GM23338 (cell line): Measurements from ENCODE around the gene GMPPA. TPM values are rescaled to one million over a fixed set of nuclear protein-coding genes. Genes with fewer than 3 reads are reported as not detected.

Source experiments
- ATAC-seq: fragments of 200-7000 bp; cut with Tn5 transposase; 3 replicates; pipeline ENCODE4 v1.9.1; 2020
- DNase-seq: peaks from one replicate; pipeline ENCODE4 v3.0.0-alpha.2; 2015; ENCODE audit warnings: low spot score
- H2AFZ ChIP-seq: fragments of 200-600 bp; sonication (generic); 2 replicates; pipeline ENCODE4 v1.8.0; 2016; ENCODE audit warnings: antibody characterized with exemption, mild to moderate bottlenecking, moderate library complexity
- H3F3A ChIP-seq: fragments of 200-600 bp; sonication (generic); replicated peaks from 2 replicates; pipeline ENCODE4 v1.8.0; 2017; ENCODE audit warnings: antibody characterized with exemption, mixed run types, low read depth
- H3K27ac ChIP-seq: fragments of 200-600 bp; sonication (generic); 2 replicates; pipeline ENCODE4 v1.6.1; 2016; ENCODE audit warnings: low read depth
- H3K27me3 ChIP-seq: fragments of 200-600 bp; sonication (generic); 2 replicates; pipeline ENCODE4 v1.8.0; 2016; ENCODE audit warnings: mild to moderate bottlenecking, mixed run types, moderate library complexity; ENCODE audit not compliant: insufficient read depth
- H3K36me3 ChIP-seq: fragments of 200-600 bp; sonication (generic); 2 replicates; pipeline ENCODE4 v1.8.0; 2016; ENCODE audit warnings: mild to moderate bottlenecking; ENCODE audit not compliant: insufficient read depth
- H3K4me1 ChIP-seq: fragments of 200-600 bp; sonication (generic); 2 replicates; pipeline ENCODE4 v1.8.0; 2016; ENCODE audit warnings: mild to moderate bottlenecking, moderate library complexity; ENCODE audit not compliant: insufficient read depth
- H3K4me2 ChIP-seq: fragments of 200-600 bp; sonication (generic); 2 replicates; pipeline ENCODE4 v1.7.1; 2017; ENCODE audit warnings: mixed run types
- H3K4me3 ChIP-seq: fragments of 200-600 bp; sonication (generic); 2 replicates; pipeline ENCODE4 v1.6.1; 2016; ENCODE audit warnings: mixed run types
- H3K79me2 ChIP-seq: fragments of 200-600 bp; sonication (generic); replicated peaks from 2 replicates; pipeline ENCODE4 v1.8.0; 2017; ENCODE audit warnings: mild to moderate bottlenecking; ENCODE audit not compliant: insufficient read depth
- H3K9me2 ChIP-seq: fragments of 200-600 bp; sonication (generic); 2 replicates; pipeline ENCODE4 v1.8.0; 2017; ENCODE audit not compliant: insufficient read depth
- H4K20me1 ChIP-seq: fragments of 200-600 bp; sonication (generic); replicated peaks from 2 replicates; pipeline ENCODE4 v1.8.0; 2017; ENCODE audit warnings: mild to moderate bottlenecking; ENCODE audit not compliant: insufficient read depth
- H3K27ac Mint-ChIP-seq: 2 replicates; pipeline ENCODE4 v1.8.0; 2020; ENCODE audit warnings: inconsistent platforms, mild to moderate bottlenecking, moderate library complexity, mixed read lengths
- H3K27me3 Mint-ChIP-seq: 3 replicates; pipeline ENCODE4 v1.8.0; 2022; ENCODE audit warnings: low read depth, mild to moderate bottlenecking, moderate library complexity, mixed read lengths, inconsistent platforms; ENCODE audit not compliant: insufficient read depth, poor library complexity
- H3K36me3 Mint-ChIP-seq: 3 replicates; pipeline ENCODE4 v1.8.0; 2021; ENCODE audit warnings: low read depth, mild to moderate bottlenecking, inconsistent platforms, moderate library complexity, mixed read lengths
- H3K4me1 Mint-ChIP-seq: 3 replicates; pipeline ENCODE4 v1.8.0; 2020; ENCODE audit warnings: mild to moderate bottlenecking, inconsistent platforms, mixed read lengths
- H3K4me3 Mint-ChIP-seq: 3 replicates; pipeline ENCODE4 v1.8.0; 2021; ENCODE audit warnings: moderate library complexity, mild to moderate bottlenecking, inconsistent platforms, mixed read lengths
- H3K9me3 Mint-ChIP-seq: 3 replicates; pipeline ENCODE4 v1.8.0; 2020; ENCODE audit warnings: moderate library complexity, mild to moderate bottlenecking, inconsistent platforms, mixed read lengths
- CREB1 ChIP-seq: fragments of 250-450 bp; sonication (Bioruptor Pico); IDR thresholded peaks from 2 replicates; pipeline ENCODE4 v1.5.0; 2020; ENCODE audit warnings: low read depth, mild to moderate bottlenecking, moderate library complexity
- CTCF ChIP-seq, 2 experiments: fragments of 200-600 bp in 1 of 2; sonication (generic) in 1 of 2; conservative IDR thresholded peaks; 2 replicates each; pipeline versions ENCODE4 v1.5.1 to v1.6.1; 2016 to 2017; ENCODE audit warnings: antibody characterized with exemption in 2 of 2, low read depth in 2 of 2, mild to moderate bottlenecking in 2 of 2, moderate library complexity in 1 of 2
- ETS1 ChIP-seq: IDR thresholded peaks from 2 replicates; pipeline ENCODE4 v1.6.1; 2016; ENCODE audit warnings: antibody characterized with exemption
- EZH2 ChIP-seq: fragments of 200-600 bp; sonication (generic); IDR thresholded peaks from one replicate; pipeline ENCODE4 v1.8.0; 2017; ENCODE audit warnings: antibody characterized with exemption, mild to moderate bottlenecking, low read depth; ENCODE audit not compliant: unreplicated experiment
- EZH2phosphoT487 ChIP-seq: fragments of 200-600 bp; sonication (generic); IDR thresholded peaks from one replicate; pipeline ENCODE4 v1.8.1; 2018; ENCODE audit warnings: antibody characterized with exemption; ENCODE audit not compliant: unreplicated experiment
- JUNB ChIP-seq: IDR thresholded peaks from one replicate; pipeline ENCODE4 v1.6.1; 2016; ENCODE audit warnings: antibody characterized with exemption; ENCODE audit not compliant: unreplicated experiment
- NANOG ChIP-seq: IDR thresholded peaks from 2 replicates; pipeline ENCODE4 v1.6.1; 2016; ENCODE audit warnings: antibody characterized with exemption, borderline replicate concordance
- POLR2AphosphoS5 ChIP-seq: IDR thresholded peaks from 2 replicates; pipeline ENCODE4 v1.6.1; 2016; ENCODE audit warnings: antibody characterized with exemption, low read depth
- REST ChIP-seq: IDR thresholded peaks from one replicate; pipeline ENCODE4 v1.6.1; 2018; ENCODE audit warnings: antibody characterized with exemption; ENCODE audit not compliant: unreplicated experiment
- STAT1 ChIP-seq: IDR thresholded peaks from one replicate; pipeline ENCODE4 v1.6.1; 2016; ENCODE audit warnings: antibody characterized with exemption; ENCODE audit not compliant: unreplicated experiment
- ZNF114 ChIP-seq: fragments of 250-450 bp; sonication (Bioruptor Pico); IDR thresholded peaks from 2 replicates; pipeline ENCODE4 v1.5.0; 2020; ENCODE audit warnings: mild to moderate bottlenecking, moderate library complexity
- ZNF331 ChIP-seq: fragments of 250-450 bp; sonication (Bioruptor Pico); IDR thresholded peaks from 2 replicates; pipeline ENCODE4 v1.5.0; 2020; ENCODE audit warnings: low read depth, mild to moderate bottlenecking, moderate library complexity
- ZNF462 ChIP-seq: fragments of 250-450 bp; sonication (Bioruptor Pico); IDR thresholded peaks from 2 replicates; pipeline ENCODE4 v1.5.0; 2020; ENCODE audit warnings: mild to moderate bottlenecking, moderate library complexity
- polyA plus RNA-seq: library from polyadenylated mRNA; unstranded; fragments of >200 nt; fragmentation: Nextera tagmentation; extraction: Ambion mirVana; gene quantifications from 2 replicates; pipeline ENCODE4 v1.2.1, GENCODE V29; 2016
- total RNA-seq: library from RNA; depleted of rRNA; stranded (reverse); fragments of >200 nt; shearing (Covaris generic); gene quantifications from 2 replicates; pipeline ENCODE4 v1.2.3, GENCODE V29; 2014

GMPPA gene
- total and polyA plus RNA-seq, 2 experiments from 2014 or later = 27.0 to 33.8 TPM

DNA sequence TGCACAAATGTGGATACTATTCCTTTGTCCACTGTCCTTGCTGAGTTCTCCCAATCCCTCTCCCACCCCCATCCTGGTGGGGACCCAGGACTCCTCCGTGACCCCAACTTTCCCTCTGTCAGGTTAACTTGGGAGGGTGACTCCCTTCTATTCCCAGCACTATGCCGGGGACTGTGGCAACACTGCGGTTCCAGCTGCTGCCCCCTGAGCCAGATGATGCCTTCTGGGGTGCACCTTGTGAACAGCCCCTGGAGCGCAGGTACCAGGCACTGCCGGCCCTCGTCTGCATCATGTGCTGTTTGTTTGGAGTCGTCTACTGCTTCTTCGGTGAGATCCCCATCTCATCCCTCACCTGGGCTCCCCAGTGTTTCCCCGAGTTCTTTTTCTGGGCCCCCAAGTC lies 45.9 kb downstream of the GMPPA start:
- H3K27me3 Mint-ChIP-seq = peaks cover 20% of the 10 kb centered on the region
- no peaks in the 10 kb centered on the region; the same call in 2 of the 3 replicates for H3K9me3 Mint-ChIP-seq

More for the DNA sequence above, 45.9 kb downstream of the GMPPA start:
- Histone ChIP-seq H2AFZ (peak overlapping the region; percentile 90; the same call in 1 of the 2 replicates), H3K79me2 (peaks cover 14% of the 10 kb centered on the region), H3K36me3 (peaks cover 9% of the 10 kb centered on the region), H3K4me2 (peak overlapping the region; percentile 95), H3K27me3 (peaks cover 9% of the 10 kb centered on the region; the same call in 1 of the 2 replicates), H3K4me1 (peaks cover 9% of the 10 kb centered on the region), H3K9me2 (no peaks in the 10 kb centered on the region), H3K27ac (peak overlapping the region; percentile 59; the same call in 1 of the 2 replicates), H3K4me3 (peak overlapping the region; percentile 96), H4K20me1 (peaks cover 18% of the 10 kb centered on the region), H3F3A (peaks cover 12% of the 10 kb centered on the region)
- DNase-seq (no peak), ATAC-seq (no peak)
- peaks cover 40% of the 10 kb centered on the region for H3K36me3 Mint-ChIP-seq
- peak overlapping the region; percentile 90 for H3K4me3 Mint-ChIP-seq
- TF ChIP-seq EZH2 = no peak
- TF ChIP-seq ZNF462 = no peak
- no peak for TF ChIP-seq ZNF331 (CRISPR knock-in tag)
- TF ChIP-seq ETS1 = no peak
- no peak for TF ChIP-seq ZNF114 (CRISPR knock-in tag)
- TF ChIP-seq NANOG = no peak
- no peak for TF ChIP-seq CREB1
- TF ChIP-seq REST = no peak
- TF ChIP-seq JUNB = no peak
- no peak for TF ChIP-seq STAT1
- TF ChIP-seq POLR2AphosphoS5 = no peak
- TF ChIP-seq EZH2phosphoT487 = no peak
- TF ChIP-seq CTCF (conservative IDR thresholded peaks at IDR 0.05; ENCODE audit: low read depth in 2 of 2) = no peak
- H3K27ac Mint-ChIP-seq = no peak overlapping the region
- peaks cover 20% of the 10 kb centered on the region for H3K4me1 Mint-ChIP-seq
